CD1c-positive myeloid dendritic cell (primary cell): ENCODE results near the gene PRKN.

Source experiments
- DNase-seq: peaks from one replicate; pipeline ENCODE4 v3.0.0-alpha.2; 2016; ENCODE audit errors: extremely low spot score

Gene PRKN

DNA sequence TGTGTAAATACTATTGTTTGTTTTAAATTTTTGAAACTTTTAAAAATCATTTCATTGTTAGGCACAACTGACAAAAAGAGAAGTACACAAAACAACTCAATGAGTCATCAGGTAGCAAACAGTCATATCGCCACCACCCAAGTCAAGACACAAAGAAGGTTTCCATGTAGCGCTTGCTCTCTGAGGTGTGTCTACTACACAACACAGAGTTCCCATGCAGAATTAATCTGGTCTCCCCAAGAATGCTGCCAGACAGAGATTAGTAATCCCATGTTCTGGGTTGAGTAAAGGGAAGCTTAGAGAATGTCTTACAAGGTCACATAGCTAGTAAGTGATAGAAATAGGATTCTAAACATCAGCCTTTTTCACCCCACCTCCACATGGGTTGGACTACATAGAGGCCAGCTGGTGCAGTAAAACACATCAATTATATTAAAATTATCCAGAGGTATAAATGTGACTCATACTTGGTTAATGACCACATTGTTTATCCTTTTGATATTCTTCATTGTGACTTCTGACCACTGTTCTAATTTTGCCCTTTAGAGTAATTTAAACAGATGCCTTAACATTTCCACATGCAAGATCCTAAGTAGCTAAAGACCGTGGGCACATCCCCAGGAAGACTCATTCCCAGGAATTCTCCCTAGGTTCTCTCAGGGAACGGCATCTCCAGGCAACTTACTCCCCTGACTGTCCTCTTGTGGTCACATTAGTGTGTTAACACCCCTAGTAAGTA is 413.5 kb downstream of the PRKN start:
- DNase-seq: no peak

DNA sequence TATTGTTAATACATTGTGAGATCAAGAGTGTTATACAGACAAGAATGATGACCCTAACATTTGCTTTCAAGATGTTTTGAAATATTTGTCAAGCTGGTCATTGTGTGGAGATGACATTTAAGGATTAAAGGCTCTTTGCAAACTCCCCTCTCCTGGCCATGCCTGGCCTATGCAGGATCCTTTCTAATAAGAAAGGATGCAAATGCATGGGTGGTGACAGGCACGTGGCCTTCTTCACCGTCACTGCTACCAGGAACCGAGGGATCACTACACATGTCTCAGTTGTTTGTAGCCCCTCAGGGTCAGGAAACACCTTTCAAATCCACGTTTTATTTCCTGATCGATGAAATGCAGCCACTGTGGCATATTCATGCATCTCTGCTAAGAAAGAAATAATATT is 419.7 kb downstream of the PRKN start:
- DNase-seq: no peak

DNA sequence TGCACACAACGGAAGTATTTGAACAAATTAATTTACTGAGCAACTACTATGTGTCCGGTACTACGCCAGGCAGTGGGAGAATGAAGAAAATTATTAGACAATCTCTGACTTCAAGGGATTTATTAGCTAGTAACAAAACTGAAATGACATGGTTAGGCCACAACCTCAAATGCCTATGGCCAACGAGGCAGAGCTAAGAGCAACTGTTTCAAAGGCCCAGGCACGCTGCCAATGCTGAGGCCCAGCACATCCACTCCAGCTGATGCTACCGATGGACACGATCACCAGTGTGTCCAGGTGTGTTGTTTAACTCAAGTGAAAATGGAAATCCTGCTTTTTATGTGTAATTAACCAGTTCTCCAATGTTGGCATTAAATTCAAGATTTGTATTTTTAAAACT is 420.9 kb downstream of the PRKN start:
- DNase-seq: no peak

DNA sequence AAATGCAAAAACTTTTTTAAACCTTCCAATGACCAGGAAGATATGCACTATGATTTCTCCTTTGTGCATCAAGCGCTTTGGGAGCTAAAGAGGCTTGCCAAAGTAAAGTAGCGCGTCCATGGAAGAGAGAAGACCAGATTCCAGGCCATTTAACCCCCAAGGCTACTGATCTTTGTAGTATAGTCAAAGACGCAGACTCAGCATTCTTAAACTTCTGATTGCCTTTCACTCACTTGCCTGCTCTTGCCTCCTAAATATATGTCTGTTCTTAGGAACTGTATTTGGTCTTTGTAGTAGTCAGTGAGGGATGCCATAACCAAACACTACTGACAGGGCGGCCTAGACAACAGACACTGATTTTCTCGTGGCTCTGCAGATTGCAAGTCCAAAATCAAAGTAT is 426.4 kb downstream of the PRKN start:
- DNase-seq: no peak

DNA sequence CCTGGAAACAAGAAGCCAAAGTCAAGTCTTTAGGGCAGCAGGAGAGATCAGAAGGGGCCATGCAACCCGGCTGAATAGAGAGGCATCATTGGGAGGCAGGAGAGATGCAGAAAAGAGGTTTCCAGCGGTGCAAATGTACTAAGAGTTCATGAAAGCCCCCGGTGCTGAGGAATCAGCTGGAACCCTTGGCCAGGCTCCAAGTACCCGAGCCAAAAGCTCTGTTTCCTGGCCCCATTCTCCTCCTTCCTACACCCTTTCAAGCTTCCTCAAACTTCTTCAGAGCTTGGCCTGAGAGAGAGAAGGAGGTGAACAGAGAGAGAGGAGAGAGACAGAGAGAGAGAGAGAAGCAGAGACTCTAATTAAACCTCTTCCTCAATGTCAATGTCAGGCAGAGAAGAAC is 433.5 kb downstream of the PRKN start:
- DNase-seq: no peak

DNA sequence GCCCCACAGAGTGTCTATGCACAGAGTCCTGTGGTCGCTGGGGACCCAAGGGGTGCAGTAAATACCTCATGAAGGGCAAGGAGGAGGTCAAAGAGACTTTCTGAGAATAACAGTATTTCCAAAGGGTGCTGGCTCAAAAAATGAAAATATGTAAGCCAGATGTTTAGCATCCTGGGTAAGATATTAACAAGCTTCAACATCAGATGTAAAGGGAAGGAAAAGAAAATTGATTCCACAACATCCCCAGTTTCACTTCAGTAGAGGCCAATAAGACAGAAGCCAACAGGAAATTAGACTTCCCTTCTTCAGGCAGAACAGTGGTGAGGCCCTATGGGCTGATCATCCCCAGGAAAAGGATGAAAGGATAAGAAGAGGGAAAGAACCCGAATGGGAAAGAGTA is 434.7 kb downstream of the PRKN start:
- DNase-seq: no peak

DNA sequence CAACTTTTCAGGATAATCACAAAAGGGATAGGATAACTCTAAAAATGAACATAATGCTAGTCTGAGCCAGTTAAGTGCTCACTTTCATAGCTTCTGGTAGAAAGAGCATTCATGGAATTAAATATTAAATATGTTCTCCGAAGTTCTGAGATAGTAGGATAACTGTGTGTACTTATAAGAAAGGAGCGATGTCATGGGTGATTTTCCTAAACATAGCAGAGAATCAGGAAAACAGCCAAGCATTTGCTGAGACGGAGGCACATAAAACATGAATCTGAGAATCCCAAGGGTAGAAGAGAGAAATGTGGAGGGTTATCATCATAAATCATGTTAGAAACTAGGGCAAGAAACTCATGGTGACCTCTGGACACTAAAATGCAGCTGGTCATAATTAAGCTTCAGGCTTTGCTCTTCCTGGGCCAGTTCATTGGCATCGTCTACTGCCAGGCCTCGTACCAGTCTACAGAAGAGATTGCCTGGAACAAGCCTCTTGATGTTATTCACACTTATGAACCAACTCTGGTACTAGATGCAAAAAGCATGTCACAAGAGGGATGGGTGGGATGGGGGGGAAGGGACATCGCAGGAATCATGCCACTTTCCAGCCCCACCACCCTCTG is 436.6 kb downstream of the PRKN start:
- DNase-seq: no peak

DNA sequence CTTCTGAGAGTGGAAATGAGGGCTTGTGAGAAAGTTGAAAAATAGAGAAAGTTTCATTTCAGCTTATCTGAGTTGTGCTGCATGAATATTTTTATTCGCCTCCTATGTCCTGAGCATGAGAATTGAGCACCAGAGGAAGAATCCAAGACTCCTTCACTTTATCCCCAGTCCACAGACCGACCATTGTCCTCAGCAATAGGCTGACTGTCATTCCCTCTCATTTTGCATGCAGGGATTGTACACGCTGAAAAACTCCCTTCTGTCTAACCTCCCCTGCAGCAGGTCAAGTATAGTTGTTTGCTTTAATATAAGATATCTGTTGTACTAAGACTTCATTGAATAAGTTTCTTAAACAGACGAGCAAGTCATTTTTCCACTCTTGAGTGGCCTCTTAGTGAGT is 437.6 kb downstream of the PRKN start:
- no peak for DNase-seq

DNA sequence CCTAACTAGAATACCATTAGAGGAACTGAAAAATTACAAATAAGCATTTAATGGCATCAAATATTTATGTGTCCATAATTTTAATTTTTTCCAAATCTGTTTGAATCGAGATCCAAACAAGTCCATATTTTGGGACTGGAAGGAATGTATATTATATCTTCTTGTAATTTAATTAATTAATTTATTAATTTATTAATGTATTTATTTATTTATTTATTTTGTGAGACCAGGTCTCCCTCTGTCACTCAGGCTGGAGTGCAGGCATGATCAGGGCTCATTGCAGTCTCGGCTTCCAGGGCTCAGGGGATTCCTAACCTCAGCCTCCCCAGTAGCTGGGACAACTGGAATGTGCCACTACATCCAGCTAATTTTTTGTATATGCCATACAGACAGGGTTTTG is 453.6 kb downstream of the PRKN start:
- DNase-seq: no peak

DNA sequence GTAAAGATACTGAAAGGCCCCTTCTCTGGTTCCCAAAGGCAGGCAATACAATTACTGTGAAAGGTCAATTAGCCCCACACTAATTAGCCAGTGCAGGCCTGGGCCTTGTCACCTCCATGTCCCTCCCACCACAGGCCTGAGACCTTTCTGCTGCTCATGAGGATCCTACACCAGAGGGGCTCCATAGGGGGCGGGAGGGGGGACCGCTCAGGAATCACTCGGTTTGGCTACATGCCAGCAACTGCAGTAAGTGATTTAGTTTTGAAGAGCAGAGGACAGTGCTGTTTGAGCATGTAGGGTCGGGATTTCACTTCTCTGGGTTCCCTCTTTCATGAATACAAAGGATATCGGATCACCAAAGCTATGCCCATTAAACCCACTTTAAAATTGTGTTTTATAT is 455.6 kb downstream of the PRKN start:
- DNase-seq: no peak

DNA sequence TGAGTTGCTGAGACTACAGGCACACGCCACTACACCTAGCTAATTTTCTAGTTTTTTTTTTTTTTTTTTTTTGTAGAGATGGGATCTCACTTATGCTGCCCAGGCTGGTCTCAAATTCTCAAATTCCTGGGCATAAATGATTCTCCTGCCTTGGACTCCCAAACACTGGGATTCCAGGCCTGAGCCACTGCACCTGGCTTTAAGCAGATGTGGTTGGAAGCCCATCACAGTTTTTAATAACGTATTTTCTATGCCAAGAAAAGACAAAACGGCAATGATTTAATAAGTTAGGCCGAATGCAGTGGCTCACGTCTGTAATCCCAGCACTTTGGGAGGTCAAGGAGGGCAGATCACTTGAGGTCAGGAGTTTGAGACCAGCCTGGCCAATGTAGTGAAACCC is 456.6 kb downstream of the PRKN start:
- no peak for DNase-seq

DNA sequence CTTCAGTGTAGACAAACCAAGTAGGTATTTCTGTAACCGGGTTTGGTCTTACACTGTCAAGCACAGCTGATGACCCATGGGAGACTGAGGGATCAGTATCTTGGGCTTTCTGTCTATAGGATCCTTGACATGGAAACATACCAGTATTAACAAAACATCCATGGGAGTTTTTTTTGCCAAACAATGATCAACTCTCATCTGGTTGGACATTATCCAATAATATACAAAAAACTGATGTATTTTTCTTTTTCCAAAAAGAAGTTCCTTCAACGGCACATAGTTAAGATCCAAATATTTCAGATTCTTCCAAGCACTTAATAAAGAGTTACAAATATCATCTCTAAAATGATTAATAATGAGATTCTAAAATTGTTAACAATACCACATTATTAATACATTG is 459.9 kb downstream of the PRKN start:
- DNase-seq: no peak

DNA sequence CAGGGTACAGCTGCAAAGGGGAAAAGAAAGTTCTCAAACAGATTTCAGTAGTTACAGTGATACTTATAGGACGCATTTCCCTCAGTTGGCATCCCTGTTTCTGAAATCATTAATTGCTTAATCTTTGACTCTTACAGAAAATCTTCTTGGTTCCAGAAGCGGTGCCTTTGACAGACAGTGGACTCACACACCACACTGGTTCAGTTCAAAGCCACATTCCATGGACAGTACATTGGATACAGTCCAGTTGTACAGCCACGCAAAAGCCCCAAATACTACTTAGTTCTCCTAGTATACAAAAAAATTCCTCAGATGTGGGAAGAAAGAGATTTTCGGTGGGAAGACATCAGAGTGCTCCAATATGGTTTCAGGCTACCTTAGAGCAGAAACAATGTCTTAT is 460.4 kb downstream of the PRKN start:
- DNase-seq: no peak

DNA sequence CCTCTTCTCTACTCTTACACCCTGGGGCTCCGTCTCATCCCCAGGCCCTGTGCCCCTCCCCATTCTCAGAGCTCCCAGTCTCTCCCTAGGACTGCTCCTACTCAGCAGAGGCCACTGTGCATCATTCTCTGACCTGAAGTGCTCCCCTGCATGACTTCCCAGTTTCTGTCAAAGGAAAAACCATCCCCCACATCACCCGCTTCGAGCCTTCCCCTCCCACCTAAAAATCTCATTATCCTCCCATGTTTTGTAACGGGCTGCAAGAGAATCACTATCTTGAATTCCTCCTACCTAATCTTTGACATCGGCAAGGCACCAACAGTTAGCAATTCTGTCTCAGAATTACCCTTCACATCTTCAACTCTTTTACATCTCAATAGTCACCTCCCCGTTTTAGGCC is 463.0 kb downstream of the PRKN start:
- no peak for DNase-seq

DNA sequence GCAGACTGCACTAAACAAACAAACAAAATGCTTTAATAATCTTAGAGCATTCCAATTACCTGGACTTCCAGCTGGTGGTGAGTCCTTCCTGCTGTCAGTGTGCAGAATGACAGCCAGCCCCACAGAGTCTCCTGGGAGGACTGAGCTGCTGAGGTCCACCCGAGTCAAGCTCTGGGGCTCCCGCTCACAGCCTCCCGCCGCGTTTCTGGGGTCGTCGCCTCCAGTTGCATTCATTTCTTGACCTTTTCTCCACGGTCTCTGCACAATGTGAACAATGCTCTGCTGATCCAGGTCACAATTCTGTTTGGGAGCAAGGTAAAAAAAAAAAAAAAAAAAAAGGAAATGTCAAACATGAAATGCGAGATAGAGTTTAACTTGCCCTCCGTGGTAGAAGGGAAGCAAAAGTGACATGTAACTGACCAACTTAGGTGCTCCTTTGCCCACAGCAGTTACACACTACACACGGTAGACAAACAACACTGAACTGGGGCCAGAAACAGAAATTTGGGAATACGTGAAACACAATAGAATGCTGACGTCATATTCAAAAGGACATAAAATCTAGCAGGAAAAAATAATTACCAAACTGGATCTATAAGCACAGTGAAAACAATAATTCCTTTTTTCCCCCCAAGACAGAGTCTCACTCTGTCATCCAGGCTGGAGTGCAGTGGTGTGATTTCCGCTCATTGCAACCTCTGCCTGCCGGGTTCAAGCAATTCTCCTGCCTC is 464.9 kb downstream of the PRKN start:
- DNase-seq: no peak

DNA sequence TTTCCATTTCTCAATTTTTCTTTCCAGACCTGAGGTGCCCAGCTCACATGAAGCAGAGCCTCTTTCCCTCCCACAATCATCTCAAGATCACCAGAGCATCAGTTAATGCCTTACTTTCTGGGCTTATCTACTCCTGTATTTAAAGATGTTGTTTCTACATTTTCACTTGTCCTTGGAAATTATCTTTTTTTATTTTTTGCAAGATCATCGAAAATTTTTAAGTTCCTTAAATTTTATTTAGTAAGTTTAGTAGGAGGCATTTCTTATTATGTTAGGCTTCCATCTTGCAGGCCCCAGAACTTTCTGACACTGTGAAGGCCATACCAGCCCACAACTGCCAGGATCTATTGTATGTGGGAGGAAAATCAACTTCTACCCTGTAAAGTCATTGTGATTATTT is 466.0 kb downstream of the PRKN start:
- DNase-seq: no peak

DNA sequence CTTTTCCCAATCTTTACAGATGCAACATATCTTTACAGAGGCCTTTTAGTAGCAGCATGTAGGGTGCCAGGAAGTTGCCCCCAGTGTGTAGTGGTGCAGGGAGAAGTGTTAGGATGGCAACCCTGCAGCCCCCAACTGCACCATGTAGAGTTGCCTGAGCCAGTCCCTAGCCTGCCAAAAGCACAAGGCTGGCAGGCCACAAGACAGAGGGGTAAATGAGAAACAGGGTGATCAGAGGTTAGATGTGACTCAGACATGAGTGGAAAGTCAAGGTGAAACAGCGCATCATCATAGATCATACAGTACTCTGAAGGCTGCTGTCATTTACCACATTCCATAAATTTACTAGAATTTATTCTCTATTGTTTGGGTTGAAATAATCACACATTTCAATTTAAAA is 467.5 kb downstream of the PRKN start:
- no peak for DNase-seq

DNA sequence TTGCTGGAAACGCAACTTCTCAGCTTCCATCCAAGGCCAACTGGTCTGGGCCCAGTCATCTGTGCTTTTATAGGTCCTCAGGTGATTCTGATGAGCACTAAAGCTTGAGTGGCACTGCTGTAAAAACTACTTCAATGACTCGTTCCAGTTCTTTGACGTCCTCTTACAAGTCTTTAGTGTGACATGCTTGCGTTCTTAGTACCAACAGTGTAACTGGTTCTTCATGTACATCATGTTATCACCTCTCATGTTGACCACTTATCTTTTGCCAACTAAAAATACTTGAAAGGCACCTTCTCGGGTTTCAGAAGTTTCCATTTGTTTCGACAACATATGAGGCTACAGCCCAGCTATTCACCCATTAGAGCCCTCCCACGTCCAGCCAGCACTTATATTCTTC is 468.9 kb downstream of the PRKN start:
- no peak for DNase-seq

DNA sequence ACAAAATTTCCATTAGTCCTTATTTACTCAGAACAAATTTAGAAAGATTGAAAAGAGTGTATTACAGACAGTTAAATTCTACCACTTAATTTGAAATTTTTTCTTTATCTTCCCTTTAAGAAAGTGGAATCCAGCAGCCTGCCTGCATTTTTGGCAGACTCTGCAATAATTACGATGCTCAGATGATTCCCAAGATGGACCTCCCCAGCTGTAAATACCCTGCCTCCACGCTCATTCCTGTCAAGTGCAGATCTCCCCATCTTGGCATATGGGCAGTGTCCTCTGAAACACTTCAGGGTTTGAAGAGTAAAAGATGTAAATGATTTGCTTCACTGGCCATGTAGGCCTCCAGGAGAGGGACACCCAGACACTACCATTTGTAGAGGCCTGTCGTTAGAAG is 471.2 kb downstream of the PRKN start:
- DNase-seq: no peak

DNA sequence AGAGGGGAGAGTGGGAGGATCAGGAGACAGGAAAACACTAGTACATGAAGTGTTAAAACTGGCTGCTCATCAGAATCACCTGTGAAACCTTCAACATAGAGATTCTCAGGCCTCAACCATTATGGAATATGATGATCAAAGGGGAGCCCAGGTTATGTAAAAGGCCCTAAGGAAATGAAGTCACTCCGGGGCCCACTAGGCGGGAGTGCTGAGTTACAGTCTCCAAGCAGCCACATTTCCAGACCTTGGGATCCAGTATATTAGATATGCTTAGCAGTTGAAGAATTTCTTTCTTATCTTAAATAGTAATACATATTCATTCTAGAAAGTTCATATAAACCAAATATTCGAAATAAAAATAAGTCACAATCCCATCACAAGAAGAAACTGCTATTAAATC is 476.3 kb downstream of the PRKN start:
- DNase-seq: no peak

DNA sequence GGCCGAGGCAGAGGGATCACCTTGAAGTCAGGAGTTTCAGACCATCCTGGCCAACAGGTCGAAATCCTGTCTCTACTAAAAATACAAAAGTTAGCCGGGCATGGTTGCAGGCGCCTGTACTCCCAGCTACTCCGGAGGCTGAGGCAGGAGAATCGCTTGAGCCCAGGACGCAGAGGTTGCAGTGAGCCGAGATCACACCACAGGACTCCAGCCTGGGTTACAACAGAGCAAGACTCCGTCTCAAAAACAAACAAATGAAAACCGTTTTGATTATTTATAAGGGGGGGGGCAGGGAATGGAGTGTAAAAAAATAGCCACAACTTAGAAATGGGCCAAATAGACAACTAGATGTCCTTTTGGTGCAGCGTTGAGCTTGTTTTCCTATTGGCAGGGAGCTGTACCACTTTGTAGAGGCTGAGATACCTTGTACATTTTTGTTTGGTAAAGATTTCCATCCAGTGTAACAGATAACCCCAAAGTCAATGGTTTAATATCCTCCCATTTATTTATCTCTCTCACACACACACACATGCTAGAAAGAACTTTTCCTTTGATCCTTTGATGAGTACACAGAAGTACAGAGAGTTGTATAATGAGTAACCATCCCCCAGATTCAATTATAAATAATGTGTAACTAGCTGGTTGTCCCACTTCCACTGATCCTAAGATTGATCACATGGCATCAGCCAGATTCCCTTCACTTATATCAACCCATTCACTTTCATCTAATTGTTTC is 477.5 kb downstream of the PRKN start:
- DNase-seq: no peak

DNA sequence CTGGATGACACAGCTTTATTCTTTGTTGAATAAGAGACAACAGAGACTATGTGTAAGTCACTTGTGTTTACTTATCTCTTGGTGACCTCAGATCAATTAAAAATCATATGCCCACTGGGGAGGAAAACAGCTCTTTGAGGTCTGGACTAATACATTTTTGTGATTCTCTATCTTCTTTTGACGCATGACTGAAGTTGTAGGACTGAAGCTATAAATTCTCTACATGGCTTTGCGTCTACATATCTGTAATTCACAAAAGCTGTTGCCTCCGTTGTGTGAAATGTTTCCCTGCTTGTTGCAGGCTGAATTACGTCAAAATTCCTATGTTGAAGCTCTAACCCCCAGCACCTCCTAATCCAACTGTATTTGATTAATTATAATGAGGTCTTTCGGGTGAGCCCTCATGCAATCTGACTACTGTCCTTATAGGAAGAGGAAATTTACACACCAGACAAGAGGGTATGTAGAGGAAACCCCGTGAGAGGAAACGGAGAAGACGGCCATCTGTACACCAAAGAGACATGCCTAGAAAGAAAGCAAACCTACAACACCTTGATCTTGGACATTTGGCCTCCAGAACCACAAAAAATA is 481.6 kb downstream of the PRKN start:
- no peak for DNase-seq
